ENCODE measurements around the gene STPG3. TPM values are rescaled to one million over a fixed set of nuclear protein-coding genes. Genes with fewer than 3 reads are reported as not detected.
A peak's percentile ranks its signal among the peaks of the same experiment; 100 is the strongest.

The STPG3 gene
- total and polyA plus RNA-seq, 2 of the 13 experiments (the other 11 are each of a cell fraction or from before 2014, with no cell fraction given), result not detected

DNA sequence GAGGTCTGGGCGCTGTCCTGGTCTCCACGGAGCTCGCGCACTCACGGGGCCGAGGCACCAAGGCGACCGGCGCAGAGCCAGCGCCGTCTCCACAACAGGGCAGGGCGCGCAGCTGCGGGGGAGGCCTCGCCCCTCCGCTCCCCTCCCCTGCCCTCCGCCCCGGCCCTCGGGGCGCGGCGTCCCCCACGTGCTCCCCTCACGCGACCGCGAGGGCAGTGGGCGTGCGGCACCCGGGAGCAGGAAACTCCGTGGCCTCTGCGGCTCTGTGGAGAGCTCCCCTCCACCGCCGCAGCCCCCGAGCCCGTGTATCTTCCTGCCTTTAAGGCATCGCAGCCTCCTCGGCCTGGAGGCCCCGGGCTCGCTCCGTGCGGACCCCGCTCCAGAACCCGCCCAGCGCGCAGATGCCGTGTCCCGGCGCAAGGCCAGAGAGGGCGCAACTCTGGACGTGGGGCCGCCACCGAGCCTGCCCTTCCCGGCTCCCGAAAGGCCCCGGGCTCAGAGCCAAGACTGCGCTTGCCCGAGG, 10.7 kb upstream of the STPG3 start (continued):
- no peak; the same call in 1 of the 2 replicates for TF ChIP-seq MLX (CRISPR knock-in tag; IDR thresholded peaks at IDR 0.05)
- no peak for TF ChIP-seq PRDM15 (CRISPR knock-in tag; IDR thresholded peaks at IDR 0.05)
- no peak for TF ChIP-seq FOXP1 (IDR thresholded peaks at IDR 0.05)
- no peak for TF ChIP-seq FOXP1 (CRISPR knock-in tag; IDR thresholded peaks at IDR 0.05)
- TF ChIP-seq MNT (IDR thresholded peaks at IDR 0.05), result peak; percentile 60
- TF ChIP-seq HOXA9 (CRISPR knock-in tag; IDR thresholded peaks at IDR 0.05; ENCODE audit: borderline replicate concordance), result no peak; the same call in 1 of the 2 replicates
- no peak for TF ChIP-seq JDP2 (CRISPR knock-in tag; IDR thresholded peaks at IDR 0.05; ENCODE audit: borderline replicate concordance)
- TF ChIP-seq ZNF253 (CRISPR knock-in tag; IDR thresholded peaks at IDR 0.05; ENCODE audit: borderline replicate concordance), result no peak; the same call in 1 of the 2 replicates
- TF ChIP-seq ZNF138 (CRISPR knock-in tag; IDR thresholded peaks at IDR 0.05; ENCODE audit: low read depth), result no peak
- no peak for TF ChIP-seq KMT2B (CRISPR knock-in tag; IDR thresholded peaks at IDR 0.05)
- peak; percentile 64 for TF ChIP-seq ZNF205 (CRISPR knock-in tag; IDR thresholded peaks at IDR 0.05)
- TF ChIP-seq, protein P1, sequence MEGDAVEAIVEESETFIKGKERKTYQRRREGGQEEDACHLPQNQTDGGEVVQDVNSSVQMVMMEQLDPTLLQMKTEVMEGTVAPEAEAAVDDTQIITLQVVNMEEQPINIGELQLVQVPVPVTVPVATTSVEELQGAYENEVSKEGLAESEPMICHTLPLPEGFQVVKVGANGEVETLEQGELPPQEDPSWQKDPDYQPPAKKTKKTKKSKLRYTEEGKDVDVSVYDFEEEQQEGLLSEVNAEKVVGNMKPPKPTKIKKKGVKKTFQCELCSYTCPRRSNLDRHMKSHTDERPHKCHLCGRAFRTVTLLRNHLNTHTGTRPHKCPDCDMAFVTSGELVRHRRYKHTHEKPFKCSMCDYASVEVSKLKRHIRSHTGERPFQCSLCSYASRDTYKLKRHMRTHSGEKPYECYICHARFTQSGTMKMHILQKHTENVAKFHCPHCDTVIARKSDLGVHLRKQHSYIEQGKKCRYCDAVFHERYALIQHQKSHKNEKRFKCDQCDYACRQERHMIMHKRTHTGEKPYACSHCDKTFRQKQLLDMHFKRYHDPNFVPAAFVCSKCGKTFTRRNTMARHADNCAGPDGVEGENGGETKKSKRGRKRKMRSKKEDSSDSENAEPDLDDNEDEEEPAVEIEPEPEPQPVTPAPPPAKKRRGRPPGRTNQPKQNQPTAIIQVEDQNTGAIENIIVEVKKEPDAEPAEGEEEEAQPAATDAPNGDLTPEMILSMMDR (CRISPR knock-in tag; IDR thresholded peaks at IDR 0.05), result peak; percentile 71
- no peak for TF ChIP-seq ZNF652 (CRISPR knock-in tag; IDR thresholded peaks at IDR 0.05; ENCODE audit: borderline replicate concordance, low read depth)
- no peak; the same call in 1 of the 2 replicates for TF ChIP-seq POGZ (CRISPR knock-in tag; IDR thresholded peaks at IDR 0.05)
- no peak for TF ChIP-seq ZNF432 (CRISPR knock-in tag; IDR thresholded peaks at IDR 0.05; ENCODE audit: borderline replicate concordance)
- TF ChIP-seq, protein P2, sequence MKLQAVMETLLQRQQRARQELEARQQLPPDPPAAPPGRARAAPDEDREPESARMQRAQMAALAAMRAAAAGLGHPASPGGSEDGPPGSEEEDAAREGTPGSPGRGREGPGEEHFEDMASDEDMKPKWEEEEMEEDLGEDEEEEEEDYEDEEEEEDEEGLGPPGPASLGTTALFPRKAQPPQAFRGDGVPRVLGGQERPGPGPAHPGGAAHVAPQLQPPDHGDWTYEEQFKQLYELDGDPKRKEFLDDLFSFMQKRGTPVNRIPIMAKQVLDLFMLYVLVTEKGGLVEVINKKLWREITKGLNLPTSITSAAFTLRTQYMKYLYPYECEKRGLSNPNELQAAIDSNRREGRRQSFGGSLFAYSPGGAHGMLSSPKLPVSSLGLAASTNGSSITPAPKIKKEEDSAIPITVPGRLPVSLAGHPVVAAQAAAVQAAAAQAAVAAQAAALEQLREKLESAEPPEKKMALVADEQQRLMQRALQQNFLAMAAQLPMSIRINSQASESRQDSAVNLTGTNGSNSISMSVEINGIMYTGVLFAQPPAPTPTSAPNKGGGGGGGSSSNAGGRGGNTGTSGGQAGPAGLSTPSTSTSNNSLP (IDR thresholded peaks at IDR 0.05; ENCODE audit: low read depth, low read length), result no peak
- no peak for TF ChIP-seq NCOA5 (CRISPR knock-in tag; IDR thresholded peaks at IDR 0.05)
- TF ChIP-seq HDAC1 (CRISPR knock-in tag; IDR thresholded peaks at IDR 0.05), result peak; percentile 93
- 0 out of 2 replicates have a peak, but pooled peaks have one; percentile 34 for TF ChIP-seq DMTF1 (CRISPR knock-in tag; IDR thresholded peaks at IDR 0.05)

Measured in HepG2 (cell line).